Measurements from ENCODE around the gene ZBED6. TPM values are rescaled to one million over a fixed set of nuclear protein-coding genes. Genes with fewer than 3 reads are reported as not detected.
A peak's percentile ranks its signal among the peaks of the same experiment; 100 is the strongest.

Gene ZBED6
- total and polyA plus RNA-seq, 9 of the 15 experiments (the other 6 are each of a cell fraction or from before 2014, with no cell fraction given), result 0.21 to 16.6 (median 5.0) TPM

DNA sequence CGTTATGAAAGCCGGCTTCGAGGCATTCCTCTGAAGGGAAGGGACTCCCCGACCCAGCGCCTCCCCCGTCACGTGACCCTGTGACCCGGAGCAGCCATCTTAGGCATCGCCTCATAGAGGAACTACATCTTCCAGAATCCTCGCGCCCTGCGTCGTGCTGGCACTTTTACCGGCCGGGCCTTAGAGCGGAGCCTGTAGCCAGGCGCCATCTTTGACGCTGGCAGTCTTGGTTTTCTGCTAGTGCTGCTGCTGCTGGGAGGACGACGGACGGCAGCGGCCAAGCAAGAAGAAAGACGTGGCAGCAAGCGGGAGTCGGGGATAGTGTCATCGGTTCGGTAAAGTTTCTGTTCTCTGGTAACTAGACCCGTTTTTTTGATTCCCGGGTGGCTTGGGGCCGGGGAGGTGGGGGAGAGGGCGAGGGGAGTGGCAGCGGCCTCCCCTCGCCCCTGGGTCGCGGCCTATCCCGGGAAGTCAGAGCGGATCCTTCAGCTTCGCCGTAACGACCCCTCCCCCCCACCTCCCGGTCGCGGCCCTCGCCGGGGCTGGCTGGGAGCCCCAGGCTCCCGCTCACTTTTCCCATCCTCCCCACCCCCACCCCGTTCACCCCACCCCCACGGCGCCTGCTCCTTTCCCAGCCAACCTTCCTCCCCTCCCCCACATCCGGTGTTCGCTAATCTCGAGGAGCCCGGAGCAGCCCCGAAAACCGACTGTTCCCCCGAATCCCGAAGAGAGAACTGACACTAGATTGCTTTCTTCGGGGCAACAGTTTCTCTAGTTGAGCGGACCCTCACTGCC lies at the start of gene ZBED6, which contains the start of gene ZC3H11A (continued):
- TF ChIP-seq, protein P1, sequence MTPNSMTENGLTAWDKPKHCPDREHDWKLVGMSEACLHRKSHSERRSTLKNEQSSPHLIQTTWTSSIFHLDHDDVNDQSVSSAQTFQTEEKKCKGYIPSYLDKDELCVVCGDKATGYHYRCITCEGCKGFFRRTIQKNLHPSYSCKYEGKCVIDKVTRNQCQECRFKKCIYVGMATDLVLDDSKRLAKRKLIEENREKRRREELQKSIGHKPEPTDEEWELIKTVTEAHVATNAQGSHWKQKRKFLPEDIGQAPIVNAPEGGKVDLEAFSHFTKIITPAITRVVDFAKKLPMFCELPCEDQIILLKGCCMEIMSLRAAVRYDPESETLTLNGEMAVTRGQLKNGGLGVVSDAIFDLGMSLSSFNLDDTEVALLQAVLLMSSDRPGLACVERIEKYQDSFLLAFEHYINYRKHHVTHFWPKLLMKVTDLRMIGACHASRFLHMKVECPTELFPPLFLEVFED (CRISPR knock-in tag; conservative IDR thresholded peaks at IDR 0.05), result peak; percentile 73; the same call in 1 of the 2 replicates
- TF ChIP-seq RFX5 (IDR thresholded peaks at IDR 0.05; ENCODE audit: low read depth, low read length) (0 out of 2 replicates have a peak, but pooled peaks have one; percentile 14), ZNF764 (CRISPR knock-in tag; IDR thresholded peaks at IDR 0.05; ENCODE audit: low read depth) (no peak), ZNF830 (CRISPR knock-in tag; IDR thresholded peaks at IDR 0.05) (0 out of 2 replicates have a peak, but pooled peaks have one; percentile 54), ELF4 (CRISPR knock-in tag; IDR thresholded peaks at IDR 0.05) (no peak), NFE2L1 (tag; IDR thresholded peaks at IDR 0.05; ENCODE audit: borderline replicate concordance, low read depth) (no peak), STAT5B (CRISPR knock-in tag; IDR thresholded peaks at IDR 0.05) (no peak), BMI1 (IDR thresholded peaks at IDR 0.05; ENCODE audit: low read length) (no peak)
- TF ChIP-seq, protein P2, sequence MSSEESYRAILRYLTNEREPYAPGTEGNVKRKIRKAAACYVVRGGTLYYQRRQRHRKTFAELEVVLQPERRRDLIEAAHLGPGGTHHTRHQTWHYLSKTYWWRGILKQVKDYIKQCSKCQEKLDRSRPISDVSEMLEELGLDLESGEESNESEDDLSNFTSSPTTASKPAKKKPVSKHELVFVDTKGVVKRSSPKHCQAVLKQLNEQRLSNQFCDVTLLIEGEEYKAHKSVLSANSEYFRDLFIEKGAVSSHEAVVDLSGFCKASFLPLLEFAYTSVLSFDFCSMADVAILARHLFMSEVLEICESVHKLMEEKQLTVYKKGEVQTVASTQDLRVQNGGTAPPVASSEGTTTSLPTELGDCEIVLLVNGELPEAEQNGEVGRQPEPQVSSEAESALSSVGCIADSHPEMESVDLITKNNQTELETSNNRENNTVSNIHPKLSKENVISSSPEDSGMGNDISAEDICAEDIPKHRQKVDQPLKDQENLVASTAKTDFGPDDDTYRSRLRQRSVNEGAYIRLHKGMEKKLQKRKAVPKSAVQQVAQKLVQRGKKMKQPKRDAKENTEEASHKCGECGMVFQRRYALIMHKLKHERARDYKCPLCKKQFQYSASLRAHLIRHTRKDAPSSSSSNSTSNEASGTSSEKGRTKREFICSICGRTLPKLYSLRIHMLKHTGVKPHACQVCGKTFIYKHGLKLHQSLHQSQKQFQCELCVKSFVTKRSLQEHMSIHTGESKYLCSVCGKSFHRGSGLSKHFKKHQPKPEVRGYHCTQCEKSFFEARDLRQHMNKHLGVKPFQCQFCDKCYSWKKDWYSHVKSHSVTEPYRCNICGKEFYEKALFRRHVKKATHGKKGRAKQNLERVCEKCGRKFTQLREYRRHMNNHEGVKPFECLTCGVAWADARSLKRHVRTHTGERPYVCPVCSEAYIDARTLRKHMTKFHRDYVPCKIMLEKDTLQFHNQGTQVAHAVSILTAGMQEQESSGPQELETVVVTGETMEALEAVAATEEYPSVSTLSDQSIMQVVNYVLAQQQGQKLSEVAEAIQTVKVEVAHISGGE (CRISPR knock-in tag; IDR thresholded peaks at IDR 0.05), result peak in 1 of 3 experiments; percentile 95; a peak in 3 of 6 replicates
- TF ChIP-seq, protein P3, sequence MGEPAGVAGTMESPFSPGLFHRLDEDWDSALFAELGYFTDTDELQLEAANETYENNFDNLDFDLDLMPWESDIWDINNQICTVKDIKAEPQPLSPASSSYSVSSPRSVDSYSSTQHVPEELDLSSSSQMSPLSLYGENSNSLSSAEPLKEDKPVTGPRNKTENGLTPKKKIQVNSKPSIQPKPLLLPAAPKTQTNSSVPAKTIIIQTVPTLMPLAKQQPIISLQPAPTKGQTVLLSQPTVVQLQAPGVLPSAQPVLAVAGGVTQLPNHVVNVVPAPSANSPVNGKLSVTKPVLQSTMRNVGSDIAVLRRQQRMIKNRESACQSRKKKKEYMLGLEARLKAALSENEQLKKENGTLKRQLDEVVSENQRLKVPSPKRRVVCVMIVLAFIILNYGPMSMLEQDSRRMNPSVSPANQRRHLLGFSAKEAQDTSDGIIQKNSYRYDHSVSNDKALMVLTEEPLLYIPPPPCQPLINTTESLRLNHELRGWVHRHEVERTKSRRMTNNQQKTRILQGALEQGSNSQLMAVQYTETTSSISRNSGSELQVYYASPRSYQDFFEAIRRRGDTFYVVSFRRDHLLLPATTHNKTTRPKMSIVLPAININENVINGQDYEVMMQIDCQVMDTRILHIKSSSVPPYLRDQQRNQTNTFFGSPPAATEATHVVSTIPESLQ (CRISPR knock-in tag; IDR thresholded peaks at IDR 0.05), result 0 out of 2 replicates have a peak, but pooled peaks have one; percentile 5
- TF ChIP-seq, protein P4, sequence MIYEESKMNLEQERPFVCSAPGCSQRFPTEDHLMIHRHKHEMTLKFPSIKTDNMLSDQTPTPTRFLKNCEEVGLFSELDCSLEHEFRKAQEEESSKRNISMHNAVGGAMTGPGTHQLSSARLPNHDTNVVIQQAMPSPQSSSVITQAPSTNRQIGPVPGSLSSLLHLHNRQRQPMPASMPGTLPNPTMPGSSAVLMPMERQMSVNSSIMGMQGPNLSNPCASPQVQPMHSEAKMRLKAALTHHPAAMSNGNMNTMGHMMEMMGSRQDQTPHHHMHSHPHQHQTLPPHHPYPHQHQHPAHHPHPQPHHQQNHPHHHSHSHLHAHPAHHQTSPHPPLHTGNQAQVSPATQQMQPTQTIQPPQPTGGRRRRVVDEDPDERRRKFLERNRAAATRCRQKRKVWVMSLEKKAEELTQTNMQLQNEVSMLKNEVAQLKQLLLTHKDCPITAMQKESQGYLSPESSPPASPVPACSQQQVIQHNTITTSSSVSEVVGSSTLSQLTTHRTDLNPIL (CRISPR knock-in tag; IDR thresholded peaks at IDR 0.05), result no peak
- TF ChIP-seq, protein P5, sequence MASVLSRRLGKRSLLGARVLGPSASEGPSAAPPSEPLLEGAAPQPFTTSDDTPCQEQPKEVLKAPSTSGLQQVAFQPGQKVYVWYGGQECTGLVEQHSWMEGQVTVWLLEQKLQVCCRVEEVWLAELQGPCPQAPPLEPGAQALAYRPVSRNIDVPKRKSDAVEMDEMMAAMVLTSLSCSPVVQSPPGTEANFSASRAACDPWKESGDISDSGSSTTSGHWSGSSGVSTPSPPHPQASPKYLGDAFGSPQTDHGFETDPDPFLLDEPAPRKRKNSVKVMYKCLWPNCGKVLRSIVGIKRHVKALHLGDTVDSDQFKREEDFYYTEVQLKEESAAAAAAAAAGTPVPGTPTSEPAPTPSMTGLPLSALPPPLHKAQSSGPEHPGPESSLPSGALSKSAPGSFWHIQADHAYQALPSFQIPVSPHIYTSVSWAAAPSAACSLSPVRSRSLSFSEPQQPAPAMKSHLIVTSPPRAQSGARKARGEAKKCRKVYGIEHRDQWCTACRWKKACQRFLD (CRISPR knock-in tag; IDR thresholded peaks at IDR 0.05), result peak; percentile 88

Measured in K562 (cell line).